Testis (tissue), 2 donors: ENCODE measurements around the gene PCYT2.

Experiments
- POLR2A ChIP-seq: fragments of 450-650 bp; IDR thresholded peaks from one replicate; pipeline ENCODE4 v1.6.1; 2017; ENCODE audit warnings: antibody characterized with exemption, mild to moderate bottlenecking, moderate library complexity
- TF ChIP-seq, protein P1 (sequence below), 3 experiments: fragments of 450-650 bp in 2 of 3; fragments of 200-600 bp in 1 of 3; sonication (generic) in 1 of 3; IDR thresholded peaks; one replicate each; pipeline ENCODE4 v1.5.1; 2016 to 2019; ENCODE audit warnings: antibody characterized with exemption in 3 of 3, mild to moderate bottlenecking in 2 of 3, moderate library complexity in 1 of 3

DNA sequence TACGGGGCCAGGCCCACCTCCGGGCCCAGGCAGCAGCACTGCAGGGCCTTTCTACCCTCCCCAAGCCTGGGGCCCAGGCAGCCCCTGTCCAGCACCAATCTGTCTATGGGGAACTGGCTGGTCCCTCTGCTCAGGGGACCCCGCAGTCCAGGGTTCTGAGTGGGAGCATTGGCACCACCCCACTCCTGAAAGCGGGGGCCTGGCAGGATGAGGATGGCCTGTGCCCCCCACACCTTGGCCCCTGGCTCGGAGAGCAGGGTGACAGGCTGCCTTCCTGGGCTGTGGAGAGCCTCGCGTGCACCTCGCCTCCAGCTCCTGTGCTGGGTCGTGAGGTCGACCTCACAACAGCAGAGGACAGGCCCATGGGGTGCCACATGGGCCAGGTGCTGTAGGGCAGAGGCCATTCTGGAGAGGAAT, 7.8 kb downstream of the PCYT2 start:
- TF ChIP-seq POLR2A: no peak
- TF ChIP-seq, protein P1, sequence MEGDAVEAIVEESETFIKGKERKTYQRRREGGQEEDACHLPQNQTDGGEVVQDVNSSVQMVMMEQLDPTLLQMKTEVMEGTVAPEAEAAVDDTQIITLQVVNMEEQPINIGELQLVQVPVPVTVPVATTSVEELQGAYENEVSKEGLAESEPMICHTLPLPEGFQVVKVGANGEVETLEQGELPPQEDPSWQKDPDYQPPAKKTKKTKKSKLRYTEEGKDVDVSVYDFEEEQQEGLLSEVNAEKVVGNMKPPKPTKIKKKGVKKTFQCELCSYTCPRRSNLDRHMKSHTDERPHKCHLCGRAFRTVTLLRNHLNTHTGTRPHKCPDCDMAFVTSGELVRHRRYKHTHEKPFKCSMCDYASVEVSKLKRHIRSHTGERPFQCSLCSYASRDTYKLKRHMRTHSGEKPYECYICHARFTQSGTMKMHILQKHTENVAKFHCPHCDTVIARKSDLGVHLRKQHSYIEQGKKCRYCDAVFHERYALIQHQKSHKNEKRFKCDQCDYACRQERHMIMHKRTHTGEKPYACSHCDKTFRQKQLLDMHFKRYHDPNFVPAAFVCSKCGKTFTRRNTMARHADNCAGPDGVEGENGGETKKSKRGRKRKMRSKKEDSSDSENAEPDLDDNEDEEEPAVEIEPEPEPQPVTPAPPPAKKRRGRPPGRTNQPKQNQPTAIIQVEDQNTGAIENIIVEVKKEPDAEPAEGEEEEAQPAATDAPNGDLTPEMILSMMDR (IDR thresholded peaks at IDR 0.05): no peak
